Activated CD8-positive, alpha-beta memory T cell treated with anti-CD3 and anti-CD28 coated beads, Interleukin-2, amount 10 ng/mL, durations not matched to agents 7 days and 5 days (primary cell): ENCODE results near the gene USB1. TPM values are rescaled to one million over a fixed set of nuclear protein-coding genes. Genes with fewer than 3 reads are reported as not detected.

Experiments
- ATAC-seq: fragments of 150-1000 bp; cut with Tn5 transposase; one replicate; pipeline ENCODE4 v1.10.0; 2021; ENCODE audit warnings: moderate library complexity
- CTCF ChIA-PET: fragments of 350-600 bp; sonication (Branson Sonifier 250); formaldehyde crosslinking; loops from one replicate; lab custom pipeline; 2021; ENCODE audit warnings: antibody characterized with exemption; lab: Charles Lee
- DNase-seq: peaks from one replicate; pipeline ENCODE4 v3.0.0-alpha.2; 2020
- H3K27ac Mint-ChIP-seq: one replicate; pipeline ENCODE4 v1.8.0; 2021; ENCODE audit warnings: mild to moderate bottlenecking, mixed read lengths
- H3K27me3 Mint-ChIP-seq: one replicate; pipeline ENCODE4 v1.8.0; 2021; ENCODE audit warnings: mixed read lengths
- H3K36me3 Mint-ChIP-seq: one replicate; pipeline ENCODE4 v1.8.0; 2021; ENCODE audit warnings: mild to moderate bottlenecking, mixed read lengths
- H3K4me1 Mint-ChIP-seq: one replicate; pipeline ENCODE4 v1.8.0; 2021; ENCODE audit warnings: mixed read lengths
- H3K4me3 Mint-ChIP-seq: one replicate; pipeline ENCODE4 v1.8.0; 2021; ENCODE audit warnings: mild to moderate bottlenecking, moderate library complexity, mixed read lengths
- H3K9me3 Mint-ChIP-seq: one replicate; pipeline ENCODE4 v1.8.0; 2022; ENCODE audit warnings: low read depth, mixed read lengths
- total RNA-seq, 2 experiments: library from RNA; stranded (reverse); gene quantifications; one replicate each; pipeline ENCODE4 v1.2.3, GENCODE V29; 2021

USB1 gene
- total RNA-seq, 2 experiments from 2014 or later, result 62.2 to 68.0 TPM

- H3K27ac Mint-ChIP-seq, result no peak overlapping the region
These were observed 7.8 kb upstream of the USB1 start for GRCh38 chr16:57993438-57993837.

GRCh38 chr16:57993897-57994296, 7.3 kb upstream of the USB1 start:
- no peaks in the 10 kb centered on the region for H3K9me3 Mint-ChIP-seq
- CTCF ChIA-PET, result interaction anchor here (1.1 to 1.2 kb wide), 2 partner anchors 87 to 92 kb away, joined by 3 read pairs; no protein-coding TSS in a partner anchor
- no peaks in the 10 kb centered on the region for H3K27me3 Mint-ChIP-seq
- H3K4me1 Mint-ChIP-seq, result peaks cover 39% of the 10 kb centered on the region
- H3K27ac Mint-ChIP-seq, result peak overlapping the region; percentile 5
- H3K4me3 Mint-ChIP-seq, result no peak overlapping the region
- H3K36me3 Mint-ChIP-seq, result peaks cover 19% of the 10 kb centered on the region
- DNase-seq, result no peak
- no peak for ATAC-seq

More at GRCh38 chr16:57993438-57993837, 7.8 kb upstream of the USB1 start:
- Mint-ChIP-seq H3K4me3 (no peak overlapping the region), H3K9me3 (no peaks in the 10 kb centered on the region), H3K36me3 (peaks cover 19% of the 10 kb centered on the region), H3K27me3 (no peaks in the 10 kb centered on the region), H3K4me1 (peaks cover 35% of the 10 kb centered on the region)
- DNase-seq, result no peak
- CTCF ChIA-PET, result interaction anchor here (1.1 kb wide), 1 partner anchor 87 kb away, joined by 3 read pairs; no protein-coding TSS in a partner anchor
- no peak for ATAC-seq

GRCh38 chr16:57994361-57994760, 6.8 kb upstream of the USB1 start:
- Mint-ChIP-seq H3K4me3 (no peak overlapping the region), H3K4me1 (peaks cover 44% of the 10 kb centered on the region), H3K27me3 (no peaks in the 10 kb centered on the region), H3K36me3 (peaks cover 19% of the 10 kb centered on the region), H3K9me3 (no peaks in the 10 kb centered on the region), H3K27ac (peak overlapping the region; percentile 46)
- DNase-seq, result no peak
- CTCF ChIA-PET, result interaction anchor here (1.2 kb wide), 1 partner anchor 92 kb away, joined by 3 read pairs; no protein-coding TSS in a partner anchor
- ATAC-seq, result no peak

GRCh38 chr16:57994778-57995177, 6.4 kb upstream of the USB1 start:
- no peak overlapping the region for H3K4me3 Mint-ChIP-seq
- DNase-seq, result peak; percentile 83
- H3K4me1 Mint-ChIP-seq, result peaks cover 46% of the 10 kb centered on the region

GRCh38 chr16:57995721-57996405, 5.3 kb upstream of the USB1 start:
- H3K4me1 Mint-ChIP-seq, result peaks cover 46% of the 10 kb centered on the region
- peaks cover 19% of the 10 kb centered on the region for H3K36me3 Mint-ChIP-seq
- no peak overlapping the region for H3K4me3 Mint-ChIP-seq
- H3K27me3 Mint-ChIP-seq, result no peaks in the 10 kb centered on the region
- H3K27ac Mint-ChIP-seq, result no peak overlapping the region
- no peaks in the 10 kb centered on the region for H3K9me3 Mint-ChIP-seq
- ATAC-seq (no peak), DNase-seq (no peak)
- CTCF ChIA-PET, result interaction anchor here (0.7 to 1.4 kb wide), 2 partner anchors 90 to 96 kb away, joined by 3 to 4 read pairs; no protein-coding TSS in a partner anchor

More at GRCh38 chr16:57994778-57995177, 6.4 kb upstream of the USB1 start:
- CTCF ChIA-PET, result interaction anchor here (1.2 kb wide), 1 partner anchor 92 kb away, joined by 3 read pairs; no protein-coding TSS in a partner anchor
- peak; percentile 37 for ATAC-seq
- no peaks in the 10 kb centered on the region for H3K27me3 Mint-ChIP-seq
- peak overlapping the region; percentile 46 for H3K27ac Mint-ChIP-seq
- peaks cover 19% of the 10 kb centered on the region for H3K36me3 Mint-ChIP-seq
- H3K9me3 Mint-ChIP-seq, result no peaks in the 10 kb centered on the region

- CTCF ChIA-PET, result interaction anchor here (1.4 to 5.7 kb wide), 2 partner anchors 96 to 97 kb away, joined by 4 to 64 read pairs; no protein-coding TSS in a partner anchor
- Mint-ChIP-seq H3K4me1 (peaks cover 47% of the 10 kb centered on the region), H3K4me3 (no peak overlapping the region), H3K36me3 (peaks cover 19% of the 10 kb centered on the region), H3K27me3 (no peaks in the 10 kb centered on the region), H3K27ac (no peak overlapping the region), H3K9me3 (no peaks in the 10 kb centered on the region)
- no peak for DNase-seq
- ATAC-seq, result no peak
These were observed 4.6 kb upstream of the USB1 start for GRCh38 chr16:57996406-57997175.

- H3K4me1 Mint-ChIP-seq, result peaks cover 53% of the 10 kb centered on the region
- H3K27ac Mint-ChIP-seq, result no peak overlapping the region
- ATAC-seq, result no peak
- no peak for DNase-seq
- peaks cover 19% of the 10 kb centered on the region for H3K36me3 Mint-ChIP-seq
- CTCF ChIA-PET, result interaction anchor here (5.7 kb wide), 1 partner anchor 97 kb away, joined by 64 read pairs; no protein-coding TSS in a partner anchor
- H3K4me3 Mint-ChIP-seq, result no peak overlapping the region
- no peaks in the 10 kb centered on the region for H3K9me3 Mint-ChIP-seq
- no peaks in the 10 kb centered on the region for H3K27me3 Mint-ChIP-seq
These were observed 4.1 kb upstream of the USB1 start for GRCh38 chr16:57997176-57997527.

- peak overlapping the region; percentile 95 for H3K27ac Mint-ChIP-seq
- H3K36me3 Mint-ChIP-seq, result peaks cover 19% of the 10 kb centered on the region
- H3K9me3 Mint-ChIP-seq, result no peaks in the 10 kb centered on the region
- ATAC-seq (no peak), DNase-seq (no peak)
- H3K4me1 Mint-ChIP-seq, result peaks cover 58% of the 10 kb centered on the region
- H3K4me3 Mint-ChIP-seq, result peak overlapping the region; percentile 83
- H3K27me3 Mint-ChIP-seq, result no peaks in the 10 kb centered on the region
- CTCF ChIA-PET, result interaction anchor here (5.0 to 5.7 kb wide), 2 partner anchors 10 to 97 kb away, joined by 34 to 64 read pairs; no protein-coding TSS in a partner anchor
These were observed 3.5 kb upstream of the USB1 start for GRCh38 chr16:57997528-57998265.

GRCh38 chr16:57998486-57998885, 2.7 kb upstream of the USB1 start:
- Mint-ChIP-seq H3K9me3 (no peaks in the 10 kb centered on the region), H3K4me1 (peaks cover 64% of the 10 kb centered on the region), H3K27ac (peak overlapping the region; percentile 95), H3K27me3 (no peaks in the 10 kb centered on the region), H3K4me3 (peak overlapping the region; percentile 83), H3K36me3 (peaks cover 21% of the 10 kb centered on the region)
- CTCF ChIA-PET, result interaction anchor here (0.9 to 5.7 kb wide), 5 partner anchors 11 to 394 kb away, joined by 3 to 64 read pairs (median 15); partner anchors contain the start of genes GINS3 and MMP15
- peak; percentile 93 for DNase-seq
- ATAC-seq, result peak; percentile 43

- Mint-ChIP-seq H3K9me3 (no peaks in the 10 kb centered on the region), H3K27ac (peak overlapping the region; percentile 95), H3K4me3 (peak overlapping the region; percentile 83), H3K27me3 (no peaks in the 10 kb centered on the region), H3K36me3 (peaks cover 24% of the 10 kb centered on the region), H3K4me1 (peaks cover 68% of the 10 kb centered on the region)
- CTCF ChIA-PET, result interaction anchor here (0.9 to 5.7 kb wide), 8 partner anchors 12 to 408 kb away, joined by 3 to 64 read pairs (median 6); partner anchors contain the start of genes CFAP20, GINS3 and MMP15
- ATAC-seq (no peak), DNase-seq (peak; percentile 55)
These were observed 2.2 kb upstream of the USB1 start for GRCh38 chr16:57998992-57999365.

- Mint-ChIP-seq H3K36me3 (peaks cover 26% of the 10 kb centered on the region), H3K27ac (peak overlapping the region; percentile 95), H3K4me3 (peak overlapping the region; percentile 83), H3K9me3 (no peaks in the 10 kb centered on the region), H3K4me1 (peaks cover 66% of the 10 kb centered on the region), H3K27me3 (no peaks in the 10 kb centered on the region)
- peak; percentile 67 for DNase-seq
- no peak for ATAC-seq
- CTCF ChIA-PET, result interaction anchor here (0.8 to 5.7 kb wide), 13 partner anchors 10 to 462 kb away, joined by 3 to 64 read pairs (median 4); partner anchors contain the start of genes CFAP20, GINS3 and MMP15
These were observed 1.7 kb upstream of the USB1 start for GRCh38 chr16:57999366-57999970.
